Left lung (tissue), 10 donors: Measurements from ENCODE around the gene ALPL. TPM values are rescaled to one million over a fixed set of nuclear protein-coding genes. Genes with fewer than 3 reads are reported as not detected.

Experiments used
- ATAC-seq: fragments of 200-7000 bp; cut with Tn5 transposase; one replicate; pipeline ENCODE4 v1.9.1; 2020; ENCODE audit warnings: moderate library complexity
- DNase-seq, 4 donors: peaks; one replicate each; pipeline ENCODE4 v3.0.0-alpha.2; 2013 to 2020
- H3K27ac ChIP-seq, 2 donors: fragments of 200-600 bp; sonication (generic) in 1 of 2; one replicate each; pipeline versions ENCODE4 v1.5.0 to v1.8.0; 2020 to 2021
- H3K27me3 ChIP-seq, 2 donors: fragments of 200-600 bp; sonication (generic) in 1 of 2; one replicate each; pipeline versions ENCODE4 v1.5.0 to v1.8.0; 2020 to 2021
- H3K36me3 ChIP-seq, 2 donors: fragments of 200-600 bp; sonication (generic) in 1 of 2; one replicate each; pipeline versions ENCODE4 v1.5.0 to v1.8.0; 2020 to 2021
- H3K4me1 ChIP-seq, 2 donors: fragments of 200-600 bp; one replicate each; pipeline ENCODE4 v1.8.0; 2021
- H3K4me3 ChIP-seq, 2 donors: fragments of 200-600 bp; sonication (generic) in 1 of 2; one replicate each; pipeline versions ENCODE4 v1.5.0 to v1.8.0; 2020 to 2021; ENCODE audit warnings: mild to moderate bottlenecking in 1 of 2
- H3K9me3 ChIP-seq, 2 donors: fragments of 200-600 bp; sonication (generic) in 1 of 2; one replicate each; pipeline versions ENCODE4 v1.5.0 to v1.8.0; 2020 to 2021
- intact Hi-C, 2 donors: fragments of 100-400 bp; cut with DNase I; formaldehyde crosslinking; loops; one replicate each; pipeline versions ENCODE4 v1.11.2 to v1.14.2; 2022
- polyA plus RNA-seq, 6 donors: library from polyadenylated mRNA; unstranded; fragments of 120-200 nt; gene quantifications; one replicate each; pipeline ENCODE4 v1.2.1, GENCODE V29; 2013; ENCODE audit not compliant: insufficient read length in 6 of 6
- total RNA-seq, 2 donors: library from RNA; stranded (reverse); fragmentation: NEBNext Ultra II Directional; extraction: Animal tissue kit (Norgen Biotek cat#: 25700); gene quantifications; one replicate each; pipeline ENCODE4 v1.2.1, GENCODE V29; 2021
- TF ChIP-seq, protein P1 (sequence below), 2 donors: fragments of 200-600 bp; sonication (generic) in 1 of 2; IDR thresholded peaks; one replicate each; pipeline versions ENCODE4 v1.5.0 to v1.8.0; 2021; ENCODE audit warnings: antibody characterized with exemption in 2 of 2
- donor health status: DM: no; HTN: yes; CAD: no.
- donor health status: DM: no; HTN: no; CAD: no.

ALPL gene
- total and polyA plus RNA-seq, 8 donors, result 1.0 to 198 (median 1.5) TPM

DNA sequence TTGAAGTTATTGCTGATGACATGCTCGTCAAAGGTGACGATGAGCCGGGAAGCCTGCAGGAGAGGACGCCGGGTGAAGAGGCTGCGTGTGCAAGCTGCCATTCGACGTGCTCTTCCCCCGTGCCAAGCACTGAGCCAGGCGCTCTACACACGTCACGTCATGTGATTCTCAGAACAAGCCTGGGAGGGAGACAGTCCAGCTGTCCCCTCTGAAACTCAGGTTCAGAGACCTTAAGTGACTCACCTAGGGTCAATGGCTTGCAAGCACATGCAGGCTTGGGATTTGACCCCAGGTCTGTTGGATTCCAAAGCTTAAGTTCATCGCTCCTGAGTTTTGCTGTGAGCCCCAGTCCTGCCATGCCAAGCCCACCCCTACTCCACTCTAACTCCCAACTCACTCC is 102.8 kb downstream of the ALPL start:
- Histone ChIP-seq H3K4me3 (no peak overlapping the region), H3K4me1 (no peaks in the 10 kb centered on the region), H3K27me3 (peaks cover 0 to 21% of the 10 kb centered on the region in 2 donors), H3K27ac (no peak overlapping the region), H3K9me3 (no peaks in the 10 kb centered on the region), H3K36me3 (peaks cover 0 to 6% of the 10 kb centered on the region in 2 donors)
- TF ChIP-seq, protein P1, sequence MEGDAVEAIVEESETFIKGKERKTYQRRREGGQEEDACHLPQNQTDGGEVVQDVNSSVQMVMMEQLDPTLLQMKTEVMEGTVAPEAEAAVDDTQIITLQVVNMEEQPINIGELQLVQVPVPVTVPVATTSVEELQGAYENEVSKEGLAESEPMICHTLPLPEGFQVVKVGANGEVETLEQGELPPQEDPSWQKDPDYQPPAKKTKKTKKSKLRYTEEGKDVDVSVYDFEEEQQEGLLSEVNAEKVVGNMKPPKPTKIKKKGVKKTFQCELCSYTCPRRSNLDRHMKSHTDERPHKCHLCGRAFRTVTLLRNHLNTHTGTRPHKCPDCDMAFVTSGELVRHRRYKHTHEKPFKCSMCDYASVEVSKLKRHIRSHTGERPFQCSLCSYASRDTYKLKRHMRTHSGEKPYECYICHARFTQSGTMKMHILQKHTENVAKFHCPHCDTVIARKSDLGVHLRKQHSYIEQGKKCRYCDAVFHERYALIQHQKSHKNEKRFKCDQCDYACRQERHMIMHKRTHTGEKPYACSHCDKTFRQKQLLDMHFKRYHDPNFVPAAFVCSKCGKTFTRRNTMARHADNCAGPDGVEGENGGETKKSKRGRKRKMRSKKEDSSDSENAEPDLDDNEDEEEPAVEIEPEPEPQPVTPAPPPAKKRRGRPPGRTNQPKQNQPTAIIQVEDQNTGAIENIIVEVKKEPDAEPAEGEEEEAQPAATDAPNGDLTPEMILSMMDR (IDR thresholded peaks at IDR 0.05), result no peak
- no peak for DNase-seq
- no peak for ATAC-seq
- intact Hi-C loops, result no loop called here

DNA sequence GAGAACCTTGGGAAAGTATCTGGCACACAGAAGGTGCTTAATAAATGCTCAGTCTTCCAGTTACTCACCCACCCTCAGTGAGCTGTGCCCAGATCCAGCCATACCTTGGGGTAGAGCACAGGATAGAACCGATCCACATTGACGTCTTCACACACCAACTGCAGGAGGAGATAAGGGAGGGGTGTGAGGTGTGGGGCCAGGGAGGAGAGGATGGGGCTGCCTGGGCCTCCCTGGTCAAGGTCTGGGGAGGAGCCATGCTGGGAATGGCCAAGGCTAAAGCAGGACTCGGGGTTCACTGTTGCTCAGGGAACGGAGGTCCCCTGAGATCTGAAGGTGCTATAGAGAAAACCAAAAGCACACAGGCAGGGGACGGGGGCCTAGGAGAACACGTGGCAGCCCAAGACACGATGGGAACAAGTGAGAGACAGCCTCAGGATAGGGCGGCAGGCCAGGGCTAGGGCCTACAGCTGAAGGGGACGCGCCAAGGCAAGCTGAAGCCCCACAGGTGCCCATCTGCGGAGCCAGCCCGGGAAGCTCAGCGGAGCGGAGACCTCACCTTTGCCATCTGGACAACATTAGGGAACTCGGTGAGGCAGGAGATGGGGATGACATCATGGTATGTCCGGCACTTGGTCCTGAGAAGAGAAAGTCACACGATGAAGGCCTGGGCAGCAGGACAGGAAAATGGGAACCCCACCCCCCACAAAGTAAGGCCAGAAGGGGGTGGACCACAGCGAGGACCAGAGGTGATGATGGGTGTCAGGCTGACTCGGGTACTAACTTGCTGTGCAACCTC is 104.0 kb downstream of the ALPL start:
- Histone ChIP-seq H3K4me1 (no peaks in the 10 kb centered on the region), H3K27ac (no peak overlapping the region), H3K9me3 (no peaks in the 10 kb centered on the region), H3K36me3 (peaks cover 0 to 6% of the 10 kb centered on the region in 2 donors), H3K27me3 (peaks cover 0 to 23% of the 10 kb centered on the region in 2 donors), H3K4me3 (no peak overlapping the region)
- ATAC-seq (no peak), DNase-seq (peak in 1 of 4 donors; percentile 60)
- TF ChIP-seq, protein P1 (IDR thresholded peaks at IDR 0.05), result no peak
- intact Hi-C loops, result no loop called here

DNA sequence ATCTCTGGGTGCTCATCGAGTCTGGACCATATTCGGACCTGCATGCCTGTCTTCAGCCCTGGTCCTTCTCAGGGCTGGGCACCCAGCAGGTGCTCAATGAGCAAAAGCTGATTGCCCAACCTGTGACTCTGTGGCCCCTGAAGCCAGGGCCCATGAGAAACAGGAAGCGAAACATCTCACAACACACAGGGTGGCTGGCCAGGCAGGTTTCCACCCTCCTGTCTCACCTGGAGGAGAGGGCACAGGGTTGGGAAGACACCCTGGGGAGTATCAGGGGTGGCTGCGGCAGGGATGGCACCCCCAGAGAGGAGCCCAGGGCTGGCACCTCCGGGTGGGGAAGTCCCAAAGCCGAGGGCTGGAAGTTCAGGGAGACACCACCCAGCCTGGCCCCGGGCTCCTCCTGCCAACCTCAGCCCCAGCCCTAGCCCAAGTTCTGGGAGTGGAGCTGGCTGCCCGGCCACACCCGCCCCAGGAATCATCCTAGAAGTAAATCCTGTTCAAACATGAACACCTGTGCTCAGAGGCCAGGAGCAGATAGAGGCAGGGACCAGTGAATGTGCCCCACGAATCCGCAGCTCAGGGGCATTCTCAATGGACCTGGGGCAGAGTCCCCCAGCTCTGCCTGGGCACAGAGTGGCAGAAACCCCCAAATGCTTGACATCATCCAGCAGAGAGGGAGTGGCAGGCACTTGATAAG is 105.3 kb downstream of the ALPL start:
- Histone ChIP-seq H3K9me3 (no peaks in the 10 kb centered on the region), H3K36me3 (peaks cover 0 to 6% of the 10 kb centered on the region in 2 donors), H3K27me3 (peaks cover 0 to 21% of the 10 kb centered on the region in 2 donors), H3K27ac (no peak overlapping the region), H3K4me1 (no peaks in the 10 kb centered on the region), H3K4me3 (no peak overlapping the region)
- DNase-seq (no peak), ATAC-seq (peak; percentile 61)
- intact Hi-C loops, result no loop called here
- TF ChIP-seq, protein P1 (IDR thresholded peaks at IDR 0.05), result no peak

DNA sequence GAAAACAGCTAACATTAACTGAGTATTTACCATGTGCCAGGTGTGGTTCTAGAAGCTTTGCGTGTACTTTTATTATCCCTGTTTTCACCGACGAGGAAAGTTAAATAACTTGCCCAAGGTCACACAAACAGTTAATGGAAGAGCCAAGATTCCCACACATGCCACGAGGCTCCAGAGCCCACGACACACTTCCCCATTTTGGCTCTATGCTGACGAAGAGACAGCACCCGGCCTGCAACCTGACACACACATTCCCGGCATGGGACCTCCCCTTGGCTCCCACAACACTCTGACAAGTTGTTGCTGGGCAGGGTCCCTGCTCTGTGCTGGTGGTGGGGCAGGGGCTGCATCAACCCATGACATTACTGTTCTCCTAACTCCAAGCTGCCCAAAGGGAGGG is 107.1 kb downstream of the ALPL start:
- no peak overlapping the region for H3K4me3 ChIP-seq
- H3K4me1 ChIP-seq, result no peaks in the 10 kb centered on the region
- TF ChIP-seq, protein P1 (IDR thresholded peaks at IDR 0.05), result no peak
- no peak for DNase-seq
- no peaks in the 10 kb centered on the region for H3K9me3 ChIP-seq
- H3K27ac ChIP-seq, result no peak overlapping the region
- no peak for ATAC-seq
- H3K36me3 ChIP-seq, result peaks cover 0 to 2% of the 10 kb centered on the region in 2 donors
- intact Hi-C loops, result no loop called here
- peaks cover 0 to 34% of the 10 kb centered on the region in 2 donors for H3K27me3 ChIP-seq

DNA sequence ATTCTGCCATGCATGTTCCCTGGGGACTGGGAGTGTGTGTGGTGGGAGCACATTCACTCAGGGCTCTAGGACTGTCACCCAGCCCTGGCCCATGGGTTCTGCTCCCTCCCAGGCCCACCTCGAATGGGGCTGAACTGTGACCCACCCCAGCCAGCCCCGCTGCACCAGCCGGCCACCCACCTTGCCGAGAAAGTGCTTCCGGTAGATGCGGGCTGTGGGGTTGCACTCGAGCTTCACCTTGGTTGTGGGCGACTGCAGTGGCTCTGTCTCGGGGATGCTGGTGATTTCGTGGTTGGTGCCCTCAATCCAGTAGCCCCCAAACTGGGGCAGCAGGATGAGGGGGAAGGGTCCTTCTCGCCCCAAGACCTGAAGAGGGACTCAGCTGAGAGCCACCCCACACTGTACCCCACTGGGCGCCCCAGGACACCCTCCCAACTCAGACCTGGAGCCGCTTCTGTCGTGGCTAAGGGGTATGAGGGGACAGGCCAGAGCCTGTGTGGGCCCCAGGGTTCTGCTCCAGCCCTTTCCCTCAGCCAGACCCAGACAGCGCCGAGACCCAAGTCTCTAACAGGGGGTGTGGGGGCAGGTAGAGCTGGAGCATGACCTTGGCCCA is 108.0 kb downstream of the ALPL start:
- intact Hi-C loops, result no loop called here
- Histone ChIP-seq H3K27me3 (peaks cover 5 to 43% of the 10 kb centered on the region in 2 donors), H3K4me3 (no peak overlapping the region), H3K36me3 (no peaks in the 10 kb centered on the region), H3K27ac (no peak overlapping the region), H3K4me1 (no peaks in the 10 kb centered on the region), H3K9me3 (no peaks in the 10 kb centered on the region)
- TF ChIP-seq, protein P1 (IDR thresholded peaks at IDR 0.05), result no peak
- ATAC-seq (no peak), DNase-seq (peak in 1 of 4 donors; percentile 71)
